Adipocyte (in vitro differentiated cells): ENCODE measurements around the gene TCEANC.
"Not testable (repeated sequence)": the region's sequence is repeated elsewhere in the genome, so short reads cannot be mapped to it uniquely, and the experiment has no call there.

Experiments used
- DNase-seq: peaks from one replicate; pipeline ENCODE4 v3.0.0-alpha.2; 2015; ENCODE audit warnings: low read depth
- H3K27me3 ChIP-seq: replicated peaks from 2 replicates; pipeline ENCODE4 v1.7.0; 2013; ENCODE audit warnings: mild to moderate bottlenecking, low read length, moderate library complexity; ENCODE audit not compliant: control insufficient read depth, insufficient read depth
- H3K36me3 ChIP-seq: 2 replicates; pipeline ENCODE4 v1.7.0; 2013; ENCODE audit warnings: low read length, mild to moderate bottlenecking, moderate library complexity; ENCODE audit not compliant: control insufficient read depth, insufficient read depth, severe bottlenecking
- H3K4me1 ChIP-seq: 2 replicates; pipeline ENCODE4 v1.7.0; 2013; ENCODE audit warnings: mild to moderate bottlenecking, low read length, moderate library complexity; ENCODE audit not compliant: control insufficient read depth, insufficient read depth
- H3K4me3 ChIP-seq: 2 replicates; pipeline ENCODE4 v1.7.0; 2013; ENCODE audit warnings: mild to moderate bottlenecking, low read length, moderate library complexity
- H3K9ac ChIP-seq: 2 replicates; pipeline ENCODE4 v1.7.0; 2013; ENCODE audit warnings: mild to moderate bottlenecking, low read length, moderate library complexity
- H3K9me3 ChIP-seq: 2 replicates; pipeline ENCODE4 v1.7.0; 2013; ENCODE audit warnings: mild to moderate bottlenecking, low read length, moderate library complexity; ENCODE audit not compliant: control insufficient read depth

The TCEANC gene

DNA sequence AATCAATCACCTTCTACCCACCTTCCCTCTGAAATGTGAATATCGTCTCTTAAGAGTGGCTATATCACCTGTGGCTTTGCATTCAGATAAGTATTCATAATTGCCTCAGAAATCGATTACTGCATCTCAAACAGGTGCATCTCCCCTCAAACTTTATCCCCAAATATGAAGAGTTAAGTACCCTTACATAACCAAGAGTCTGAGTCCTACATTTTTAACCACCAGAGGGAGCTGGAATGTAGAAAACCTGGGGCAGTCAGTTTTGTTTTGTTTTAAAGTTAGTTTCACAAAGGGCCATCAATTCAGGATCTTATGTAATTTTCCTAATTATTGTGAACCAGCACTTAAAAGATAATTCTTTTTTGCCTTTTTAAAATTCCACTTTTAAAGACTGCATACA, 5.7 kb downstream of the TCEANC start:
- peak; percentile 82 for DNase-seq
- H3K4me1 ChIP-seq: peaks cover 35% of the 10 kb centered on the region
- H3K9ac ChIP-seq: peak overlapping the region; percentile 20
- H3K36me3 ChIP-seq: peaks cover 7% of the 10 kb centered on the region
- H3K4me3 ChIP-seq: no peak overlapping the region
- H3K9me3 ChIP-seq: no peaks in the 10 kb centered on the region
- no peaks in the 10 kb centered on the region for H3K27me3 ChIP-seq

DNA sequence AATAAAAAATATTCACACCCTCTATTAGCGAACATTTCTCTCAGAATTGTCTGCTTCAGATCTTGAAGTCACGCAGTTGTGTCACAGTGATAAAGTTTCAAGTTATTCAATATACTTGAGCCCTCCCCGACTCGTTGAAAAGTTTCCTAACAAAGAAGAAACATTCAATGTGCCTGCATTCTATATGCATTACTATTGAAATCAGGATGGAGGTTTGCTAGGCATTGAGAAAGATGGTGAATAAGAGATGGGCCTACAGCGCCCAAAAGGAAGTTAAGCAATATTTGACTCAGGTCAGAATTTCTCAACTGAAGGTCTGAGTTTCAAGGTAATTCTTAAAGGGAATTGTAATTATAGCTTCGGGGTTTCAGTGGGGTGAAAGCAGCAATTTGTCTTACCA, 6.1 kb downstream of the TCEANC start:
- peak; percentile 81 for DNase-seq
- no peak overlapping the region for H3K4me3 ChIP-seq

DNA sequence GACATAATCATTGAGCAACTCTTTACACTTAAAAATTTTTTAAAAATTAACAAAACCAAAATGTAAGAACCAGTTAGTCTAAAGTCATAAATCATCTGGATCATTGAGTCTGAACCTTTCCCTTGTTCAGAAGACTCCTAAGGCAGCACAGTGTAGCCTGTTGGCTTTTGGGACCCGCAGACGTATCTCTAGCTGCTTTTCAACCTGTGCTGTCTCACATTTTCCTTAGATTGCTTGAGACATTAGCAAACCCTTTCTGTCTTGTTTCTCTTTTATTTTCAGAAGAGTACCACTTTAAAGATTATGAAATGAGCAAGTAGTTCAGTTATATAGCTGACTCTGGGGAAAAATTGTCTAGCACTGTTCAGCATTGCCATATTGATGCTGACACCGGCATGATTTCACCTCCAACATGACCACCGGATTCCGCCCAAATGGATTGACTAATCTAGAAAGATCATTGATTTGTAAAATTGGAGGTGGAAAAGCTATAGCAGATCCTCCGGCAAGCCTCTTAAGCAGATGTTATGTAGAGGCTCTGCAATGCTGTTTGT, 8.9 kb downstream of the TCEANC start:
- H3K36me3 ChIP-seq: peaks cover 7% of the 10 kb centered on the region
- H3K27me3 ChIP-seq: peaks cover 2% of the 10 kb centered on the region
- no peak for DNase-seq
- H3K9ac ChIP-seq: peak overlapping the region; percentile 79
- H3K4me1 ChIP-seq: peaks cover 43% of the 10 kb centered on the region
- H3K4me3 ChIP-seq: peak overlapping the region; percentile 80
- H3K9me3 ChIP-seq: no peaks in the 10 kb centered on the region

More for the DNA sequence above, 6.1 kb downstream of the TCEANC start:
- H3K36me3 ChIP-seq: peaks cover 7% of the 10 kb centered on the region
- H3K4me1 ChIP-seq: peaks cover 33% of the 10 kb centered on the region
- H3K9me3 ChIP-seq: no peaks in the 10 kb centered on the region
- H3K27me3 ChIP-seq: no peaks in the 10 kb centered on the region
- H3K9ac ChIP-seq: peak overlapping the region; percentile 20

DNA sequence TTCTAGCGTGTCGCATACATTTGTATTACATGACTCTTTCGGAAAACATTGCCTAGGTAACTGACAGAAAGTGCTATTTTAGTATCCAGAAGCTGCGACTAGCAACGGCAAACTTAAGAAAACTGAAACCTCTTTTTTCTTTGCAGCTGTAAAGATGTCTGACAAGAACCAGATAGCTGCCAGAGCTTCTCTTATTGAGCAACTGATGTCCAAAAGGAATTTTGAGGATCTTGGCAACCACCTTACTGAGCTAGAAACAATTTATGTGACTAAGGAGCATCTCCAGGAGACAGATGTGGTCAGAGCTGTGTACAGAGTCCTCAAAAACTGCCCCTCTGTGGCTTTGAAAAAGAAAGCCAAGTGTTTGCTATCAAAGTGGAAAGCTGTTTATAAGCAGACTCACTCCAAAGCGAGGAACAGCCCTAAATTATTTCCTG, 9.4 kb downstream of the TCEANC start:
- peaks cover 4% of the 10 kb centered on the region for H3K27me3 ChIP-seq
- peaks cover 47% of the 10 kb centered on the region for H3K4me1 ChIP-seq
- H3K4me3 ChIP-seq: peak overlapping the region; percentile 80
- H3K9me3 ChIP-seq: no peaks in the 10 kb centered on the region
- peak overlapping the region; percentile 79 for H3K9ac ChIP-seq
- DNase-seq: peak; percentile 55
- peaks cover 7% of the 10 kb centered on the region for H3K36me3 ChIP-seq

DNA sequence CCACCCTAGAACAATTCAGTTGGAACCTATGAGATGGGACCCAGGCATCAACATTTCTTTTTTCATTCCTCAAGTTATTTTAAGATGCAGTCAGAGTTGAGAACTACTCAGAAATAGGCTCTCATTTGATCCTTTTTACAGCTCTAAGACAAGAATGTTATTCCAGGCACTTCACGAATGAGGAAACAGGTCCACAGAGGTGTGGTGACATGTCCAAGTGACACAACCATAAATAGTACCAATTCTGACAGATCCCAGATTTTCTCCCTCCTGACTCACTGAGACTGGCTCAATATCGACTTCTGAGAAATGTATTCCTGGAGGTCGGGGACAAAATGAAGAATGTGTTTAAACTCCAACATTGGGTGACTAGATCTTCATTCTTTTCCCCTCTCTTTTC, 11.1 kb downstream of the TCEANC start:
- no peak for DNase-seq
- peaks cover 7% of the 10 kb centered on the region for H3K36me3 ChIP-seq
- no peak overlapping the region for H3K9ac ChIP-seq
- H3K4me1 ChIP-seq: peaks cover 43% of the 10 kb centered on the region
- no peak overlapping the region for H3K4me3 ChIP-seq
- H3K9me3 ChIP-seq: no peaks in the 10 kb centered on the region
- H3K27me3 ChIP-seq: peaks cover 4% of the 10 kb centered on the region

DNA sequence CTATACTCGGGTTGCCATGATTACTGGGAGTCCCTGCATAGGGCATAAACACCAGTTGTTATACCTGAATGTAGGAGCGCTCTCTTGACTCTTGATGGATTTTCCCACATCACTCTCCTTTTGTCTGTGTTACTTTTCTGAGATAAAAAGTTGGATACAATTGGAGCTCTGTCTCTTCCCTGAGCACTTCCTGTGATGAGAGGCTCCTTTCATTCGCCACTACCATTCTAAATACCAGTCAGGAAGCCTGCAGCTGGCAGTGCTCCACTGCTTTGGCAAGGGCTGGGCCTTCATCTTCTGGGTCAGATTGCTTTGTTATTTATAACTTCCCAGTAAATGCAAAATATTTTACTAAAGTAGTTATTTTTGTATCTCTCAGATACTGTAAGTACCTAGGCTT, 13.9 kb downstream of the TCEANC start:
- no peak overlapping the region for H3K4me3 ChIP-seq
- peaks cover 41% of the 10 kb centered on the region for H3K4me1 ChIP-seq
- H3K27me3 ChIP-seq: peaks cover 15% of the 10 kb centered on the region
- DNase-seq: no peak
- no peak overlapping the region for H3K9ac ChIP-seq
- H3K36me3 ChIP-seq: no peaks in the 10 kb centered on the region
- no peaks in the 10 kb centered on the region for H3K9me3 ChIP-seq

DNA sequence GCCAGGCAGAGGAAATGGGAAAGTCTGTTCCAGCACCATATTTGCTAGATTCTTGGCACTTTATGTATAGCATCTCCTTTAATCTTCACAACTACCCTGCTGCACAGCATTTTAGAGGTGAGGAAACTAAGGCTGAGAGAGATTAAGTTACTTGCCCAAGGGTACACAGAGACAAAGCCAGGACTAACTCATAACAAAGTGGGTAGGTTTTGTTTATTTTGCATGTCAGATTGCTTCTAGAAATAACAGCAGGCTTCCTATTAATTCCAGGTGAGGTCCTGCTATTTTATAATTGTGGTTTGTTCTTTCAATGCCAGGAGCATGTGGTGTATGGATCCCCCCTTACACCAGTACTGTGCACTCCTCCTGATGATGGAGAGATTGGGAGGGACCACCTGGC, 15.0 kb downstream of the TCEANC start:
- H3K27me3 ChIP-seq: peaks cover 21% of the 10 kb centered on the region
- no peaks in the 10 kb centered on the region for H3K9me3 ChIP-seq
- H3K9ac ChIP-seq: no peak overlapping the region
- no peaks in the 10 kb centered on the region for H3K36me3 ChIP-seq
- DNase-seq: no peak
- no peak overlapping the region for H3K4me3 ChIP-seq
- H3K4me1 ChIP-seq: peaks cover 32% of the 10 kb centered on the region

DNA sequence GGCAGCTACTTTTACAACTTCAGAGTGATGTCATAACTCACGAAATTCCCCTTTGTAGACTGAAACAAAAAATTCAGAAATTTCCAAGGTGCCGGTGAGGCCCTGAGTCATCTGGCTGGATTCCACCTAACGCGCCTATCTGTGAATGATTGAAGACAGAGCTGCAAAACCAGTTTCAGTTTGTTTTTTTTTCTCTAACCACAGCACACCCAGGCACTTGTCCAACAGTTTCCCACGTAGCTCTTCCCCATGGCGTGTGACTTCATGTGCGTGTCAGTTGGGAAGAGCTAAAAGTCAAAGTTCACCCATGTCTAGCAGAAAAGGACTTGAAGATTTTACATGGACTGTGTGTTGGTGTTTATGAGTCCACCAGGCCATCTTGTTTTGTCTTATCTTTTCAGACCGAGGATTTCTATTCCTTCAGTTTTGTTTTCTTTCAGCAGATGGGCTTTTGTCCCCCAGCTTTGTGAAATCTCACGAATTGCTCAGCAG, 16.4 kb downstream of the TCEANC start:
- peak overlapping the region; percentile 2 for H3K4me3 ChIP-seq
- no peaks in the 10 kb centered on the region for H3K9me3 ChIP-seq
- DNase-seq: peak; percentile 88

DNA sequence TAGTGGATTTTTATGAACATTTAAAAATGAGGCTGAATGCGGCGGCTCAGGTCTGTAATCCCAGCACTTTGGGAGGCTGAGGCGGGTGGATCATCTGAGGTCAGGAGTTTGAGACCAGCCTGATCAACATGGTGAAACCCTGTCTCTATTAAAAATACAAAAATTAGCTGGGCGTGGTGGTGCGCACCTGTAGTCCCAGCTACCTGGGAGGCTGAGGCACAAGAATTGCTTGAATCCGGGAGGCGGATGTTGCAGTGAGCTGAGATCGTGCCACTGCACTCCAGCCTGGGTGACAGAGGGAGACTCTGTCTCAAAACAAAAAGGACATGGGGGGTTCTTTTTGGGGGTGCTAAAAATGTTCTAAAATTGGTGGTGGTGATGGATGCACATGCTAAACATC, 16.8 kb downstream of the TCEANC start:
- H3K4me1 ChIP-seq: peaks cover 18% of the 10 kb centered on the region
- H3K9ac ChIP-seq, H3K9me3 ChIP-seq, DNase-seq, H3K36me3 ChIP-seq: not testable (repeated sequence)
- peaks cover 23% of the 10 kb centered on the region for H3K27me3 ChIP-seq
- H3K4me3 ChIP-seq: peak overlapping the region; percentile 2

More for the DNA sequence above, 16.4 kb downstream of the TCEANC start:
- Histone ChIP-seq H3K4me1 (peaks cover 23% of the 10 kb centered on the region), H3K36me3 (no peaks in the 10 kb centered on the region), H3K27me3 (peaks cover 23% of the 10 kb centered on the region), H3K9ac (no peak overlapping the region)

DNA sequence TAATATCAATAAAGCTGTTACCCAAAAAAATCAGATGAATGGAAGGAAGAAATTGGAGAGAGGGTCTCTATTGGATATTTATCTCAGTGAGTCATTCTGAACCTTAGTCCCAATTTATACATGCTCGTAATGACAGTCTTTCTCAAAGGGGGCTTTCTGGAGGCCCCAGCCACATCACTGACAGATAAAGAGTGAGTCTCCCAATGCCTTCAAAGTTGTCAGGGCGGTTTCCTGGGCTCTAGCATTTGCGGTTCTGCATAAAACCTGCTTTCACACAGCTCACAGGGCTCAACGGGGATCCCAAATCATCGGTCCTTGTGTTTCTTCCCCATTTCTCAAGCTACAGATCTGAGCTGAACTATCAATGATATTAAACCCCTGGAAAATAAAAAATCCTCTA, 17.3 kb downstream of the TCEANC start:
- no peaks in the 10 kb centered on the region for H3K36me3 ChIP-seq
- H3K4me1 ChIP-seq: peaks cover 14% of the 10 kb centered on the region
- H3K27me3 ChIP-seq: peaks cover 23% of the 10 kb centered on the region
- DNase-seq: no peak
- H3K4me3 ChIP-seq: no peak overlapping the region
- no peaks in the 10 kb centered on the region for H3K9me3 ChIP-seq
- H3K9ac ChIP-seq: no peak overlapping the region

DNA sequence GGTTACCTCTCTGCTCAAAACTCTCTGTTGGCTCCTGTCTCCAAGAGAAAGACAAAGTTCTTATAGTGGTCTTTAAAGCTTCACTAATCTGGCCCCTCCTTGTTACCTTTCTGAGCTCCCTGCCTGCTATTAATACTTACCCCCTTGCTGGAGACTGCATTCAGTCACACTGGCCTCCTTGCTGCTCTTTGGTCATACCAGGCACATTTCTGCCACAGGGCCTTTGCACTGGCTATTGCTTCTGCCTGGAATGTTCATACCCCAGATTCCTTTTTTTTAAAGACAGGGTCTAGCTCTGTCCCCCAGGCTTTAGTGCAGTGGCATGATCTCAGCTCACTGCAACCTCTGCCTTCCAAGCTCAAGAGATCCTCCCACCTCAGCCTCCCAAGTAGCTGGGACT, 20.1 kb downstream of the TCEANC start:
- no peak overlapping the region for H3K4me3 ChIP-seq
- H3K9ac ChIP-seq: no peak overlapping the region

DNA sequence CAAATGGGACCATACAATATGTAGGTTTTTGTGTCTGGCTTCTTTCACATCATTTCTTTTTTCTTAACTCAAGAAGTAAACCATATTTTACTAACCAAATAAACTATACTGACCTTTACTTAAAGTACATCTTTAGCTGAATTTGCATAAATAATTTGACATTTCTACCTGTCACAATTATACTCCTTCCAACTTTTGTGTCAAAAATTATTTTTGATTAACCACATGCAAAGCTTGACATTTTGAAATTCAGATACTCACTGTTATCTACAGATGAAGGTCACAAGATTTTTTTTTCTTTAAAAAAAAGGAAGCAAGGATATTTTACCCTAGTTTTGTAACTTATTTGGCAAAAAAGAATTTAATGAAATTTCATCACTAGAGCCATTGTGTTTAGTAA, 23.9 kb downstream of the TCEANC start:
- Histone ChIP-seq H3K9ac (no peak overlapping the region), H3K4me1 (peaks cover 3% of the 10 kb centered on the region), H3K27me3 (peaks cover 10% of the 10 kb centered on the region), H3K9me3 (no peaks in the 10 kb centered on the region), H3K36me3 (no peaks in the 10 kb centered on the region), H3K4me3 (no peak overlapping the region)
- DNase-seq: no peak

More for the DNA sequence above, 20.1 kb downstream of the TCEANC start:
- H3K36me3 ChIP-seq: no peaks in the 10 kb centered on the region
- no peak for DNase-seq
- no peaks in the 10 kb centered on the region for H3K9me3 ChIP-seq
- peaks cover 19% of the 10 kb centered on the region for H3K27me3 ChIP-seq
- H3K4me1 ChIP-seq: peaks cover 10% of the 10 kb centered on the region
